ENCODE measurements around the gene NKX2-2.
A peak's percentile ranks its signal among the peaks of the same experiment; 100 is the strongest.

NKX2-2 gene

GRCh38 chr20:21516861-21517565 lies 3.1 kb upstream of the NKX2-2 start:
- peaks cover 92% of the 10 kb centered on the region for H3K27me3 Mint-ChIP-seq

GRCh38 chr20:21516180-21516567 lies 2.3 kb upstream of the NKX2-2 start:
- Mint-ChIP-seq H3K4me3 (no peak overlapping the region), H3K9me3 (no peaks in the 10 kb centered on the region), H3K36me3 (ENCODE audit: low read depth) (no peaks in the 10 kb centered on the region), H3K4me1 (ENCODE audit: low read depth) (peaks cover 48% of the 10 kb centered on the region), H3K27me3 (peaks cover 92% of the 10 kb centered on the region), H3K27ac (no peak overlapping the region)
- DNase-seq: no peak

More at GRCh38 chr20:21516861-21517565, 3.1 kb upstream of the NKX2-2 start:
- H3K36me3 Mint-ChIP-seq (ENCODE audit: low read depth): no peaks in the 10 kb centered on the region
- DNase-seq: no peak
- H3K4me3 Mint-ChIP-seq: no peak overlapping the region
- H3K27ac Mint-ChIP-seq: peak overlapping the region; percentile 18
- peaks cover 45% of the 10 kb centered on the region for H3K4me1 Mint-ChIP-seq (ENCODE audit: low read depth)
- H3K9me3 Mint-ChIP-seq: no peaks in the 10 kb centered on the region

- Mint-ChIP-seq H3K4me1 (ENCODE audit: low read depth) (peaks cover 45% of the 10 kb centered on the region), H3K36me3 (ENCODE audit: low read depth) (no peaks in the 10 kb centered on the region), H3K9me3 (no peaks in the 10 kb centered on the region), H3K27me3 (peaks cover 89% of the 10 kb centered on the region), H3K4me3 (no peak overlapping the region), H3K27ac (no peak overlapping the region)
- DNase-seq: peak; percentile 40
Measured at GRCh38 chr20:21515300-21516179, 1.7 kb upstream of the NKX2-2 start.

- H3K9me3 Mint-ChIP-seq: no peaks in the 10 kb centered on the region
- H3K27me3 Mint-ChIP-seq: peaks cover 89% of the 10 kb centered on the region
- H3K36me3 Mint-ChIP-seq (ENCODE audit: low read depth): no peaks in the 10 kb centered on the region
- peaks cover 52% of the 10 kb centered on the region for H3K4me1 Mint-ChIP-seq (ENCODE audit: low read depth)
- peak overlapping the region; percentile 48 for H3K4me3 Mint-ChIP-seq
- no peak for DNase-seq
- no peak overlapping the region for H3K27ac Mint-ChIP-seq
Measured at GRCh38 chr20:21514553-21515251, 838 bp upstream of the NKX2-2 start.

- no peak overlapping the region for H3K27ac Mint-ChIP-seq
- peak overlapping the region; percentile 38 for H3K4me3 Mint-ChIP-seq
- H3K36me3 Mint-ChIP-seq (ENCODE audit: low read depth): no peaks in the 10 kb centered on the region
- H3K9me3 Mint-ChIP-seq: no peaks in the 10 kb centered on the region
- DNase-seq: peak; percentile 48
- peaks cover 58% of the 10 kb centered on the region for H3K4me1 Mint-ChIP-seq (ENCODE audit: low read depth)
- peaks cover 88% of the 10 kb centered on the region for H3K27me3 Mint-ChIP-seq
Measured at GRCh38 chr20:21513181-21513663, 642 bp downstream of the NKX2-2 start.

- peaks cover 56% of the 10 kb centered on the region for H3K4me1 Mint-ChIP-seq (ENCODE audit: low read depth)
- peak; percentile 44 for DNase-seq
- H3K27ac Mint-ChIP-seq: no peak overlapping the region
Measured at GRCh38 chr20:21512634-21513180, 1.2 kb downstream of the NKX2-2 start.

GRCh38 chr20:21511850-21512633 lies 1.8 kb downstream of the NKX2-2 start:
- H3K36me3 Mint-ChIP-seq (ENCODE audit: low read depth): no peaks in the 10 kb centered on the region
- peak; percentile 52 for DNase-seq
- no peaks in the 10 kb centered on the region for H3K9me3 Mint-ChIP-seq
- peak overlapping the region; percentile 62 for H3K4me3 Mint-ChIP-seq
- peaks cover 54% of the 10 kb centered on the region for H3K4me1 Mint-ChIP-seq (ENCODE audit: low read depth)
- peaks cover 88% of the 10 kb centered on the region for H3K27me3 Mint-ChIP-seq
- peak overlapping the region; percentile 50 for H3K27ac Mint-ChIP-seq

More at GRCh38 chr20:21512634-21513180, 1.2 kb downstream of the NKX2-2 start:
- Mint-ChIP-seq H3K4me3 (peak overlapping the region; percentile 62), H3K36me3 (ENCODE audit: low read depth) (no peaks in the 10 kb centered on the region), H3K9me3 (no peaks in the 10 kb centered on the region), H3K27me3 (peaks cover 88% of the 10 kb centered on the region)

GRCh38 chr20:21511485-21511849 lies 2.4 kb downstream of the NKX2-2 start:
- Mint-ChIP-seq H3K36me3 (ENCODE audit: low read depth) (no peaks in the 10 kb centered on the region), H3K27me3 (peaks cover 88% of the 10 kb centered on the region), H3K9me3 (no peaks in the 10 kb centered on the region), H3K27ac (no peak overlapping the region), H3K4me1 (ENCODE audit: low read depth) (peaks cover 57% of the 10 kb centered on the region), H3K4me3 (peak overlapping the region; percentile 54)
- peak; percentile 37 for DNase-seq

- no peaks in the 10 kb centered on the region for H3K9me3 Mint-ChIP-seq
- peak overlapping the region; percentile 65 for H3K4me3 Mint-ChIP-seq
- DNase-seq: peak; percentile 39
- H3K4me1 Mint-ChIP-seq (ENCODE audit: low read depth): peaks cover 53% of the 10 kb centered on the region
- H3K27ac Mint-ChIP-seq: no peak overlapping the region
- H3K36me3 Mint-ChIP-seq (ENCODE audit: low read depth): no peaks in the 10 kb centered on the region
- peaks cover 82% of the 10 kb centered on the region for H3K27me3 Mint-ChIP-seq
Measured at GRCh38 chr20:21510414-21511384, 3.2 kb downstream of the NKX2-2 start.

- peaks cover 57% of the 10 kb centered on the region for H3K4me1 Mint-ChIP-seq (ENCODE audit: low read depth)
- no peak overlapping the region for H3K27ac Mint-ChIP-seq
- H3K9me3 Mint-ChIP-seq: no peaks in the 10 kb centered on the region
- H3K27me3 Mint-ChIP-seq: peaks cover 83% of the 10 kb centered on the region
- H3K4me3 Mint-ChIP-seq: peak overlapping the region; percentile 65
- DNase-seq: peak; percentile 42
- H3K36me3 Mint-ChIP-seq (ENCODE audit: low read depth): no peaks in the 10 kb centered on the region
Measured at GRCh38 chr20:21509597-21510371, 4.1 kb downstream of the NKX2-2 start.

GRCh38 chr20:21509079-21509596 lies 4.7 kb downstream of the NKX2-2 start:
- H3K27ac Mint-ChIP-seq: no peak overlapping the region
- H3K4me1 Mint-ChIP-seq (ENCODE audit: low read depth): peaks cover 55% of the 10 kb centered on the region
- no peaks in the 10 kb centered on the region for H3K9me3 Mint-ChIP-seq
- no peaks in the 10 kb centered on the region for H3K36me3 Mint-ChIP-seq (ENCODE audit: low read depth)
- no peak overlapping the region for H3K4me3 Mint-ChIP-seq
- peaks cover 80% of the 10 kb centered on the region for H3K27me3 Mint-ChIP-seq
- DNase-seq: no peak

All from activated T-cell treated with anti-CD3 and anti-CD28 coated beads, Interleukin-2, amount 50 U/mL, for 24 hours (primary cell).